MCF 10A (cell line): Measurements from ENCODE around the gene BIK. TPM values are rescaled to one million over a fixed set of nuclear protein-coding genes. Genes with fewer than 3 reads are reported as not detected.
"Not testable (repeated sequence)": the region's sequence is repeated elsewhere in the genome, so short reads cannot be mapped to it uniquely, and the experiment has no call there.

Source experiments
- BruUV-seq: library from RNA; stranded (reverse); fragments of 400-500 nt; replicated peaks from 2 replicates; lab custom pipeline; 2021; lab: Mats Ljungman, UMichigan
- CTCF ChIA-PET: fragments of 300-600 bp; sonication (Branson Sonifier 250); formaldehyde crosslinking; extraction: SDS; loops from one replicate; lab custom pipeline; 2021; ENCODE audit warnings: antibody characterized with exemption, inconsistent platforms; lab: Yijun Ruan, JAX
- POLR2A ChIA-PET: fragments of 300-600, 350-650 bp; sonication (Branson Sonifier 250); formaldehyde crosslinking; extraction: SDS; loops from one replicate; lab custom pipeline; 2020; ENCODE audit warnings: antibody characterized with exemption, inconsistent platforms; lab: Yijun Ruan, JAX
- DNase-seq: peaks from one replicate; pipeline ENCODE4 v3.0.0-alpha.2; 2018; ENCODE audit not compliant: unreplicated experiment
- H3K27ac Mint-ChIP-seq: one replicate; pipeline ENCODE4 v1.8.0; 2022; ENCODE audit warnings: mild to moderate bottlenecking, low read depth, mixed read lengths; ENCODE audit not compliant: unreplicated experiment
- H3K27me3 Mint-ChIP-seq: one replicate; pipeline ENCODE4 v1.8.0; 2022; ENCODE audit warnings: mixed read lengths; ENCODE audit not compliant: insufficient read depth, unreplicated experiment
- H3K36me3 Mint-ChIP-seq: one replicate; pipeline ENCODE4 v1.8.0; 2022; ENCODE audit warnings: mild to moderate bottlenecking, moderate library complexity, mixed read lengths; ENCODE audit not compliant: insufficient read depth, unreplicated experiment
- H3K4me1 Mint-ChIP-seq: one replicate; pipeline ENCODE4 v1.8.0; 2022; ENCODE audit warnings: mixed read lengths; ENCODE audit not compliant: insufficient read depth, unreplicated experiment
- H3K4me3 Mint-ChIP-seq: one replicate; pipeline ENCODE4 v1.8.0; 2022; ENCODE audit warnings: mild to moderate bottlenecking, moderate library complexity, mixed read lengths; ENCODE audit not compliant: unreplicated experiment
- H3K9me3 Mint-ChIP-seq: one replicate; pipeline ENCODE4 v1.8.0; 2022; ENCODE audit warnings: mixed read lengths; ENCODE audit not compliant: unreplicated experiment
- intact Hi-C: fragments of 100-400 bp; cut with micrococcal nuclease; formaldehyde crosslinking; loops from 2 replicates; pipeline ENCODE4 v1.14.1; 2022
- total RNA-seq: library from RNA; stranded (reverse); gene quantifications from 2 replicates; pipeline ENCODE4 v1.2.3, GENCODE V29; 2022
- TF ChIP-seq, protein P1 (sequence below): fragments of 200-600 bp; IDR thresholded peaks from one replicate; pipeline ENCODE4 v1.8.0; 2022; ENCODE audit warnings: antibody characterized with exemption, mild to moderate bottlenecking; ENCODE audit not compliant: unreplicated experiment

BIK gene
- total RNA-seq, 1 experiment from 2014 or later = 10.0 TPM

DNA sequence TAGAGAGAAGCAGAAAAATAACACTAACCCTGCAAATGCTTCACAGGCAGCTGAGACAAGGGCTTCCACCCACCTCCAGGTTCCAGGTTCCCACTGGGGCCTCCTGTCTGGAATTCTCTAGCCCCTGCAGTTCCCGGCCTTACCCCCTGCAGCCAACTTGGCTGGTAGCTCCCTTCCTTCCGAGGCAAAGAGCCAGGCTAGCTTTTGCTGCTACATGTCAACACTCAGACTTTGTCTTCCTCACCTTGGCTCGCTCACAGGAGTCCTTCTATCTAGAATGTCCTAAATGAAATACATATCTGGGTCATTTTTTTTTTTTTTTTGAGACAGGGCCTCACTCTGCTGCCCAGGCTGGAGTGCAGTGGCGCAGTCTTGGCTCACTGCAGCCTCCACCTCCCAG, 11.5 kb upstream of the BIK start:
- Mint-ChIP-seq H3K27me3 (no peaks in the 10 kb centered on the region), H3K4me1 (peaks cover 15% of the 10 kb centered on the region), H3K27ac (no peak overlapping the region), H3K4me3 (no peak overlapping the region), H3K9me3 (peaks cover 8% of the 10 kb centered on the region), H3K36me3 (no peaks in the 10 kb centered on the region)
- no peak for DNase-seq
- ChIA-PET POLR2A (interaction anchor here (0.6 to 1.2 kb wide), 3 partner anchors 11 to 909 kb away, joined by 3 to 5 read pairs (median 4); no protein-coding TSS in a partner anchor), CTCF (interaction anchor here (1.0 kb wide), 1 partner anchor 9 kb away, joined by 3 read pairs; no protein-coding TSS in a partner anchor)
- TF ChIP-seq, protein P1, sequence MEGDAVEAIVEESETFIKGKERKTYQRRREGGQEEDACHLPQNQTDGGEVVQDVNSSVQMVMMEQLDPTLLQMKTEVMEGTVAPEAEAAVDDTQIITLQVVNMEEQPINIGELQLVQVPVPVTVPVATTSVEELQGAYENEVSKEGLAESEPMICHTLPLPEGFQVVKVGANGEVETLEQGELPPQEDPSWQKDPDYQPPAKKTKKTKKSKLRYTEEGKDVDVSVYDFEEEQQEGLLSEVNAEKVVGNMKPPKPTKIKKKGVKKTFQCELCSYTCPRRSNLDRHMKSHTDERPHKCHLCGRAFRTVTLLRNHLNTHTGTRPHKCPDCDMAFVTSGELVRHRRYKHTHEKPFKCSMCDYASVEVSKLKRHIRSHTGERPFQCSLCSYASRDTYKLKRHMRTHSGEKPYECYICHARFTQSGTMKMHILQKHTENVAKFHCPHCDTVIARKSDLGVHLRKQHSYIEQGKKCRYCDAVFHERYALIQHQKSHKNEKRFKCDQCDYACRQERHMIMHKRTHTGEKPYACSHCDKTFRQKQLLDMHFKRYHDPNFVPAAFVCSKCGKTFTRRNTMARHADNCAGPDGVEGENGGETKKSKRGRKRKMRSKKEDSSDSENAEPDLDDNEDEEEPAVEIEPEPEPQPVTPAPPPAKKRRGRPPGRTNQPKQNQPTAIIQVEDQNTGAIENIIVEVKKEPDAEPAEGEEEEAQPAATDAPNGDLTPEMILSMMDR = no peak
- intact Hi-C loops = no loop called here
- no TSS peak for BruUV-seq

DNA sequence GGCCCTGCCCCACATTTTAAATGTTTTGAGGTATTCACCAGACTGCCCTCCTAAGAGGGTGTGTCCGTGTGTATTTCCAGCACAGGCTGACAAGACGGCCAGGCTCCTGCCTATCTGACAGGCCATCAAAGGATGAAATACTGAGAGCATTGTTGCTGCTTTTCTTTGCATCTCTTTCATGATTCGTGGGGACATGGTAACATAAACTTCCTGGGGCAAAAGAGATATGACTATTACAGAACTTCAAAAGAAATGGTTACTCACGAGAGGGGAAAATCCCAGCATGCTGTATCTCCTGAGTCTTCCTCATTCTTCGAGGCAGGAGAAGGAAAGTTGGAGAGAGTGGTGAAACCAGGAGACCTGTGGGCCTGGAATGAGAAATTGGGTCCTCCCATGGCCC, 10.3 kb upstream of the BIK start:
- CTCF ChIA-PET = interaction anchor here (1.0 kb wide), 1 partner anchor 9 kb away, joined by 3 read pairs; no protein-coding TSS in a partner anchor

DNA sequence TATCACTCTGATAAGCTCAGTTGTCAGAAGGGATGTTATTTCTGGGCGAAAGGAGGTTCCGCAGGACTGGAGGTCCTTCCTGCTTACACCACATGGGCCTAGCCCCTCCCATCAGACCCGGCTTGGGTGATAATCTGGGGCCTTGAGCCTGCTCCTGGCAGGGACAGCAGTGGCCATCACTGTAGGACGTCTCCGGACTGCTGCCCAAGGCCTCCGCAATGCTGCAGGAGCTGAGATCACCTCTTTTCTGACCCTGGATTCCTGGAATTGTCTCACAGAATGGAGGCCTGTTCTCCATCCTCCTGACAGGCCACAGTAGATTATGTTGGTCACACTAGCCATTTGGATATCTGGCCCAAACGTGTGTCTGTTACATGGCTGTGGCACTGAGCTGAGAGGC, 9.2 kb upstream of the BIK start:
- no peak for DNase-seq
- CTCF ChIA-PET = interaction anchor here (0.6 to 1.1 kb wide), 4 partner anchors 10 to 907 kb away, joined by 3 to 4 read pairs (median 4); no protein-coding TSS in a partner anchor
- Mint-ChIP-seq H3K9me3 (no peaks in the 10 kb centered on the region), H3K27ac (no peak overlapping the region), H3K4me3 (no peak overlapping the region), H3K36me3 (no peaks in the 10 kb centered on the region), H3K27me3 (no peaks in the 10 kb centered on the region), H3K4me1 (peaks cover 6% of the 10 kb centered on the region)
- POLR2A ChIA-PET = interaction anchor here (0.6 to 0.7 kb wide), 2 partner anchors 314 to 413 kb away, joined by 3 to 4 read pairs; no protein-coding TSS in a partner anchor
- intact Hi-C loops = no loop called here
- TF ChIP-seq, protein P1 = no peak
- BruUV-seq = no TSS peak

More for the DNA sequence above, 10.3 kb upstream of the BIK start:
- no peak for DNase-seq
- no peak overlapping the region for H3K27ac Mint-ChIP-seq
- H3K4me3 Mint-ChIP-seq = no peak overlapping the region
- TF ChIP-seq, protein P1 = no peak
- no peaks in the 10 kb centered on the region for H3K27me3 Mint-ChIP-seq
- intact Hi-C loops = no loop called here
- H3K4me1 Mint-ChIP-seq = peaks cover 12% of the 10 kb centered on the region
- no TSS peak for BruUV-seq
- peaks cover 7% of the 10 kb centered on the region for H3K9me3 Mint-ChIP-seq
- no peaks in the 10 kb centered on the region for H3K36me3 Mint-ChIP-seq
- POLR2A ChIA-PET = no interaction called here

DNA sequence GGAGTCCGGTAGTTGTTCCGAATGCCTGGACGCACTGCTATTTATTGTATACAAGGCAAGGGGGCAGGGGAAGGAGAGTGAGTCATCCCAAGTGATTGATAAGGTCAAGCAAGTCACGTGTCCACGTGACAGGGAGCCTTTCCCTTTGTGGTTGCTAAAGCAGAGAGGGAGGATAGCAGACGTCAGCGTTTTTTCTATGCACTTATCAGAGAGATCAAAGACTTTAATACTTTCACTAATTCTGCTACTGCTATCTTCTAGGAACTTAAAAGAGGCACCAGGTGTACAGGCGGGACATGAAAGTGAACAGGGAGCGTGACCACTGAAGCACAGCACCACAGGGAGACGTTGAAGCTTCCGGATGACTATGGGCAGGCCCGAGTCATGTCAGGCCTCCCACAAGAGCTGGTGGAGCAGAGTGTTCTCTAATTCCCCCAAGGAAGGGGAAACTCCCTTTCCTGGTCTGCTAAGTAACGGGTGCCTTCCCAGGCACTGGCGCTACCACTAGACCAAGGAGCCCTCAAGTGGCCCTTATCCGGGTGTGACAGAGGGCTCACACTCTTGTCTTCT, 6.4 kb upstream of the BIK start:
- intact Hi-C loops, DNase-seq, H3K27ac Mint-ChIP-seq, CTCF ChIA-PET, H3K27me3 Mint-ChIP-seq, H3K4me1 Mint-ChIP-seq, POLR2A ChIA-PET, H3K9me3 Mint-ChIP-seq, H3K36me3 Mint-ChIP-seq, H3K4me3 Mint-ChIP-seq, BruUV-seq: not testable (repeated sequence)

DNA sequence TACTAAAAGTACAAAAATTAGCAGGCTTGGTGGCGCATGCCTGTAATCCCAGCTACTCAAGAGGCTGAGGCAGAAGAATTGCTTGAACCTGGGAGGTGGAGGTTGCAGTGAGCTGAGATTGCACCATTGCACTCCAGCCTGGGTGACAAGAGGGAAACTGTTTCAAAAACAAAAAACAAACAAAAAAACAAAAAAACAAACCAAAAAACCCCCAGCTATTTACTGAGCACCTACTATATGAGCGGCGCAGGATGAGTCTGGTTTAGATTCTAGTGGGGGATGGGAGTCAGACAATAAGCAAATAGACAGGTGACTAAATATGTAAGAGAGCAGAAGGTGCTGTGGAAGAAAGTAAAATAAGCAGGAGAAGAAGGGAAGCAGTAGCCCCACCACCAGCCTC, 5.6 kb upstream of the BIK start:
- DNase-seq, H3K9me3 Mint-ChIP-seq, BruUV-seq, CTCF ChIA-PET, H3K4me1 Mint-ChIP-seq, H3K4me3 Mint-ChIP-seq, H3K27me3 Mint-ChIP-seq, intact Hi-C loops, H3K27ac Mint-ChIP-seq, H3K36me3 Mint-ChIP-seq, POLR2A ChIA-PET: not testable (repeated sequence)
